Panc1 (cell line): Measurements from ENCODE around the gene AMZ1. TPM values are rescaled to one million over a fixed set of nuclear protein-coding genes. Genes with fewer than 3 reads are reported as not detected.

Source experiments
- ATAC-seq: fragments of 200-7000 bp; cut with Tn5 transposase; 2 replicates; pipeline ENCODE4 v1.9.1; 2020; ENCODE audit warnings: mild to moderate bottlenecking, moderate library complexity
- BruUV-seq: library from RNA; stranded (reverse); fragments of 400-500 nt; replicated peaks from 2 replicates; lab custom pipeline; 2021; lab: Mats Ljungman, UMichigan
- CTCF ChIA-PET: fragments of 300-600 bp; sonication (Branson Sonifier 250); formaldehyde crosslinking; loops from one replicate; lab custom pipeline; 2022; ENCODE audit warnings: antibody characterized with exemption; lab: Charles Lee
- POLR2A ChIA-PET: fragments of 300-600 bp; sonication (Branson Sonifier 250); formaldehyde crosslinking; loops from one replicate; lab custom pipeline; 2022; ENCODE audit warnings: antibody characterized with exemption; lab: Charles Lee
- DNase-seq: peaks from one replicate; pipeline ENCODE4 v3.0.0-alpha.2; 2010; ENCODE audit warnings: low read depth, low spot score
- H3K27ac ChIP-seq: 2 replicates; pipeline ENCODE4 v1.5.1; 2011; ENCODE audit warnings: mild to moderate bottlenecking, low read length, inconsistent platforms
- H3K27me3 ChIP-seq: fragments of 200-500 bp; sonication (Bioruptor generic); 2 replicates; pipeline ENCODE4 v1.6.0; 2014; ENCODE audit warnings: low read length, inconsistent platforms; ENCODE audit not compliant: control insufficient read depth, insufficient read depth
- H3K36me3 ChIP-seq: fragments of 200-500 bp; sonication (Bioruptor generic); 2 replicates; pipeline ENCODE4 v1.5.1; 2014; ENCODE audit warnings: inconsistent platforms, mild to moderate bottlenecking, low read length, moderate library complexity; ENCODE audit not compliant: control insufficient read depth, insufficient read depth
- H3K4me1 ChIP-seq: 2 replicates; pipeline ENCODE4 v1.5.1; 2011; ENCODE audit warnings: inconsistent platforms, mild to moderate bottlenecking, low read length, moderate library complexity; ENCODE audit not compliant: control insufficient read depth, insufficient read depth
- H3K4me3 ChIP-seq, 2 experiments: 2 replicates each; pipeline ENCODE4 v1.5.1; 2011 to 2012; ENCODE audit warnings: low read depth in 2 of 2, low read length in 2 of 2, mild to moderate bottlenecking in 2 of 2, inconsistent platforms in 1 of 2, moderate library complexity in 1 of 2
- H3K9me3 ChIP-seq: fragments of 200-500 bp; sonication (Bioruptor generic); 2 replicates; pipeline ENCODE4 v1.5.1; 2014; ENCODE audit warnings: low read depth, mild to moderate bottlenecking, inconsistent platforms, low read length, moderate library complexity; ENCODE audit not compliant: control insufficient read depth, insufficient read depth
- POLR2AphosphoS5 ChIP-seq: IDR thresholded peaks from 2 replicates; pipeline ENCODE4 v1.6.1; 2012; ENCODE audit warnings: mild to moderate bottlenecking, low read depth, low read length, moderate library complexity
- SIN3A ChIP-seq: IDR thresholded peaks from 2 replicates; pipeline ENCODE4 v1.6.1; 2012; ENCODE audit warnings: low read depth, mild to moderate bottlenecking, low read length, moderate library complexity, borderline replicate concordance; ENCODE audit not compliant: insufficient read depth
- TCF7L2 ChIP-seq: IDR thresholded peaks from 2 replicates; pipeline ENCODE4 v1.6.1; 2011; ENCODE audit warnings: mild to moderate bottlenecking, low read depth, low read length, inconsistent platforms
- in situ Hi-C: cut with HindIII; loops from 2 replicates; pipeline ENCODE4 v1.10.0; 2016; ENCODE audit warnings: low sequenced_read_pairs, low pct_unique_long_range_greater_than_20kb
- intact Hi-C: fragments of 100-400 bp; cut with micrococcal nuclease; formaldehyde crosslinking; loops from one replicate; pipeline ENCODE4 v1.10.0; 2022; ENCODE audit not compliant: unreplicated experiment
- total RNA-seq: library from RNA; stranded (reverse); gene quantifications from one replicate; pipeline ENCODE4 v1.2.1, GENCODE V29; 2021; ENCODE audit not compliant: unreplicated experiment
- TF ChIP-seq, protein P1 (sequence below), 2 experiments: IDR thresholded peaks; 2 replicates each; pipeline ENCODE4 v1.6.1; 2011 to 2012; ENCODE audit warnings: low read depth in 2 of 2, control low read depth in 1 of 2, low read length in 1 of 2, mild to moderate bottlenecking in 1 of 2, moderate library complexity in 1 of 2; ENCODE audit not compliant: insufficient read depth in 1 of 2
- TF ChIP-seq, protein P2 (sequence below): fragments of 450-650 bp; IDR thresholded peaks from 2 replicates; pipeline ENCODE4 v1.5.1; 2017; ENCODE audit warnings: mild to moderate bottlenecking

The AMZ1 gene
- total RNA-seq, 1 experiment from 2014 or later: 0.57 TPM

DNA sequence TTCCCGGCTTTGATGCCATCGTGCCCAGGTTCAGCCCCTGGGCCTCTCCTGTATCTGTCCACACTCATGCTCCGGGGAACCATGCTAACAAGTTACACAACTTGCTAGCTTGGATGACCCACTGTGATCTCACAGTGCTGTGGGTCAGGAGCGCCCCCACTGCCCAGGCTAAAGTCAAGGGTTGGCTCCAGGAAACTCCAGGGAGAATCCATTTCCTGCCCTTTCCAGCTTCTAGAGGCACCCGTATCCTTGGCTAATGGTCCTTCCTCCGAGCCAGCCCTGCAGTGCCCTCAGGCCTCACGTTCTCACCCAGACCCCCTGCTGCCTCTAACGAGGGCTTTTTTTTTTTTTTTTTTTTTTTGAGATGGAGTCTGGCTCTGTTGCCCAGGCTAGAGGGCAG is 19.5 kb downstream of the AMZ1 start:
- no peak for DNase-seq
- H3K4me1 ChIP-seq: peaks cover 3% of the 10 kb centered on the region; the same call in 1 of the 2 replicates
- in situ Hi-C loops (no loop called here), intact Hi-C loops (no loop called here)
- ChIA-PET CTCF (interaction anchor here (0.6 kb wide), 2 partner anchors 44 to 141 kb away, joined by 3 to 13 read pairs; no protein-coding TSS in a partner anchor), POLR2A (interaction anchor here (0.6 to 0.7 kb wide), 2 partner anchors 15 to 93 kb away, joined by 5 to 9 read pairs; no protein-coding TSS in a partner anchor)
- TF ChIP-seq, protein P1, sequence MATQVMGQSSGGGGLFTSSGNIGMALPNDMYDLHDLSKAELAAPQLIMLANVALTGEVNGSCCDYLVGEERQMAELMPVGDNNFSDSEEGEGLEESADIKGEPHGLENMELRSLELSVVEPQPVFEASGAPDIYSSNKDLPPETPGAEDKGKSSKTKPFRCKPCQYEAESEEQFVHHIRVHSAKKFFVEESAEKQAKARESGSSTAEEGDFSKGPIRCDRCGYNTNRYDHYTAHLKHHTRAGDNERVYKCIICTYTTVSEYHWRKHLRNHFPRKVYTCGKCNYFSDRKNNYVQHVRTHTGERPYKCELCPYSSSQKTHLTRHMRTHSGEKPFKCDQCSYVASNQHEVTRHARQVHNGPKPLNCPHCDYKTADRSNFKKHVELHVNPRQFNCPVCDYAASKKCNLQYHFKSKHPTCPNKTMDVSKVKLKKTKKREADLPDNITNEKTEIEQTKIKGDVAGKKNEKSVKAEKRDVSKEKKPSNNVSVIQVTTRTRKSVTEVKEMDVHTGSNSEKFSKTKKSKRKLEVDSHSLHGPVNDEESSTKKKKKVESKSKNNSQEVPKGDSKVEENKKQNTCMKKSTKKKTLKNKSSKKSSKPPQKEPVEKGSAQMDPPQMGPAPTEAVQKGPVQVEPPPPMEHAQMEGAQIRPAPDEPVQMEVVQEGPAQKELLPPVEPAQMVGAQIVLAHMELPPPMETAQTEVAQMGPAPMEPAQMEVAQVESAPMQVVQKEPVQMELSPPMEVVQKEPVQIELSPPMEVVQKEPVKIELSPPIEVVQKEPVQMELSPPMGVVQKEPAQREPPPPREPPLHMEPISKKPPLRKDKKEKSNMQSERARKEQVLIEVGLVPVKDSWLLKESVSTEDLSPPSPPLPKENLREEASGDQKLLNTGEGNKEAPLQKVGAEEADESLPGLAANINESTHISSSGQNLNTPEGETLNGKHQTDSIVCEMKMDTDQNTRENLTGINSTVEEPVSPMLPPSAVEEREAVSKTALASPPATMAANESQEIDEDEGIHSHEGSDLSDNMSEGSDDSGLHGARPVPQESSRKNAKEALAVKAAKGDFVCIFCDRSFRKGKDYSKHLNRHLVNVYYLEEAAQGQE (IDR thresholded peaks at IDR 0.05; ENCODE audit: insufficient read depth in 1 of 2, low read depth in 2 of 2, low read length in 1 of 2): no peak
- no peak for TF ChIP-seq SIN3A
- no peak for TF ChIP-seq POLR2AphosphoS5
- no peak for TF ChIP-seq TCF7L2
- TF ChIP-seq, protein P2, sequence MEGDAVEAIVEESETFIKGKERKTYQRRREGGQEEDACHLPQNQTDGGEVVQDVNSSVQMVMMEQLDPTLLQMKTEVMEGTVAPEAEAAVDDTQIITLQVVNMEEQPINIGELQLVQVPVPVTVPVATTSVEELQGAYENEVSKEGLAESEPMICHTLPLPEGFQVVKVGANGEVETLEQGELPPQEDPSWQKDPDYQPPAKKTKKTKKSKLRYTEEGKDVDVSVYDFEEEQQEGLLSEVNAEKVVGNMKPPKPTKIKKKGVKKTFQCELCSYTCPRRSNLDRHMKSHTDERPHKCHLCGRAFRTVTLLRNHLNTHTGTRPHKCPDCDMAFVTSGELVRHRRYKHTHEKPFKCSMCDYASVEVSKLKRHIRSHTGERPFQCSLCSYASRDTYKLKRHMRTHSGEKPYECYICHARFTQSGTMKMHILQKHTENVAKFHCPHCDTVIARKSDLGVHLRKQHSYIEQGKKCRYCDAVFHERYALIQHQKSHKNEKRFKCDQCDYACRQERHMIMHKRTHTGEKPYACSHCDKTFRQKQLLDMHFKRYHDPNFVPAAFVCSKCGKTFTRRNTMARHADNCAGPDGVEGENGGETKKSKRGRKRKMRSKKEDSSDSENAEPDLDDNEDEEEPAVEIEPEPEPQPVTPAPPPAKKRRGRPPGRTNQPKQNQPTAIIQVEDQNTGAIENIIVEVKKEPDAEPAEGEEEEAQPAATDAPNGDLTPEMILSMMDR: no peak
- no peaks in the 10 kb centered on the region for H3K9me3 ChIP-seq
- no peak for ATAC-seq
- no TSS peak for BruUV-seq
- H3K36me3 ChIP-seq: no peaks in the 10 kb centered on the region
- no peak overlapping the region for H3K4me3 ChIP-seq
- H3K27me3 ChIP-seq: no peaks in the 10 kb centered on the region
- H3K27ac ChIP-seq: no peak overlapping the region

DNA sequence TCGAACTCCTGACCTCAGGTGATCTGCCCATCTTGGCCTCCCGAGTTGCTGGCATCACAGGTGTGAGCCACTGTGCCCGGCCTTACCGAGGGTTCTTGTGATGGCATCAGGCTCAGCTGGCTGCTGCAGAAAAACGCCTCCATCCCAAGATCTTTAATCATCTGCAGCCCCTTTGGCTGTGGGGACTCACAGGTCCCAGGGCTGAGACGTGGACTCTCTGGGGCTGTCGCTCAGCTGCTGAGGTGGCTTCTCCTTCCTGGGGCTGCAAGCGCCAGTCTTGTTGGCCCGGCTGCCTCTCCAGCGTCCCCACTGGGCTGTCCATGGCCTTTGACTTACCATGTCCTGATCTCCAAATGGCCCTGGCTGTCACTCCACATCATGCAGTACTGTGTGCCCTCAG is 20.0 kb downstream of the AMZ1 start:
- in situ Hi-C loops: no loop called here
- Histone ChIP-seq H3K27me3 (no peaks in the 10 kb centered on the region), H3K36me3 (no peaks in the 10 kb centered on the region), H3K4me1 (peaks cover 3% of the 10 kb centered on the region; the same call in 1 of the 2 replicates), H3K27ac (no peak overlapping the region), H3K4me3 (no peak overlapping the region), H3K9me3 (no peaks in the 10 kb centered on the region)
- DNase-seq (no peak), ATAC-seq (no peak)
- TF ChIP-seq, protein P1 (IDR thresholded peaks at IDR 0.05; ENCODE audit: insufficient read depth in 1 of 2, low read depth in 2 of 2, low read length in 1 of 2): no peak
- CTCF ChIA-PET: interaction anchor here (0.6 kb wide), 2 partner anchors 9 to 140 kb away, joined by 3 to 13 read pairs; no protein-coding TSS in a partner anchor
- POLR2A ChIA-PET: interaction anchor here (0.6 to 0.7 kb wide), 2 partner anchors 15 to 94 kb away, joined by 5 to 9 read pairs; no protein-coding TSS in a partner anchor
- no TSS peak for BruUV-seq
- intact Hi-C loops: no loop called here
